ENCODE measurements around the gene SECISBP2L. TPM values are rescaled to one million over a fixed set of nuclear protein-coding genes. Genes with fewer than 3 reads are reported as not detected.

The SECISBP2L gene
- total RNA-seq, 1 donor from 2014 or later, result 50.5 TPM

GRCh38 chr15:48966595-48967301 lies 79.5 kb downstream of the SECISBP2L start:
- no peak for DNase-seq

DNA sequence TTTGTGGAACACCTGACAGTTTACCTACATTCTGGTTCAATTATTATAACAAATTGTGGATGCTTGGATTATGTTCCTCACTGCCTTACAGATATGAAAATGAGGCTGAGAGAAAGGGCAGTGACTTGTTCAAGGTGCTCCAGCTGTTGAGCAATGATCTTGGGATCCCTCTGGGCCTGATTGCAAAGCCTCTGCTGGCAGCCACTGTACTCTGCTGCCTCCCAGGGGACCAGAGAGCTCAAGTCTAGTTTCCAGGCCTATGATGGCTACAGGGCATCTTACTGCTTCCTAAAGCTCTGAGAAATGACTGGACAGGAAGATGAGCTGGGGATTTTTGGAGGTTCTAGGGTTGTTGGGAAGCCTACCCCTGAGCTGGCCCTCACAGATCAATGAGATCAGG lies 80.3 kb downstream of the SECISBP2L start:
- DNase-seq, result no peak

GRCh38 chr15:48964898-48965297 lies 81.3 kb downstream of the SECISBP2L start:
- no peak for DNase-seq

- peak; percentile 87 for DNase-seq
Measured at GRCh38 chr15:48963524-48964113, 82.6 kb downstream of the SECISBP2L start, which contains the start of gene SHC4. SHC4 (minus strand) TSS chr15:48963919; CDS start chr15:48963015, 904 bp downstream.

- peak; percentile 58 for DNase-seq
Measured at GRCh38 chr15:48962662-48963523, 83.4 kb downstream of the SECISBP2L start.

GRCh38 chr15:48955967-48956366 lies 90.3 kb downstream of the SECISBP2L start:
- no peak for DNase-seq

DNA sequence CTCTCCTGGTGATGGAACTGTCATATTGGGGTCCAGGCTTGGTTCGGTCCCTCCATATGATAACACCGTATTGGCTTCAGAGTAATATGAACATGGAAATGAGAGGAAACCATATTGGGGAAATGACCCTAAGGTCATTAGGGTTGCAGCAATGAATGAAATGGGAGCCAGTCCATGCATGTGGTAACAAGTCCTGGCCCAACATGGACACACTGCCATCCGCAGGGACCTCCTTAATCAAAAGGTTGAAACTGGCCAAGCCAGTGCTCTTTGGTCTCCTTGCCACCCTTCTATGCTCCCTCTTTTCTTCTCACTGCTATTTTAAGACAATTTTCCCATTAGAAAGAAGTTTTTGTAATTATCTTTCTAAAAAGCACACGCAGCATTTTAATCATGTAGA lies 90.9 kb downstream of the SECISBP2L start:
- DNase-seq, result no peak

DNA sequence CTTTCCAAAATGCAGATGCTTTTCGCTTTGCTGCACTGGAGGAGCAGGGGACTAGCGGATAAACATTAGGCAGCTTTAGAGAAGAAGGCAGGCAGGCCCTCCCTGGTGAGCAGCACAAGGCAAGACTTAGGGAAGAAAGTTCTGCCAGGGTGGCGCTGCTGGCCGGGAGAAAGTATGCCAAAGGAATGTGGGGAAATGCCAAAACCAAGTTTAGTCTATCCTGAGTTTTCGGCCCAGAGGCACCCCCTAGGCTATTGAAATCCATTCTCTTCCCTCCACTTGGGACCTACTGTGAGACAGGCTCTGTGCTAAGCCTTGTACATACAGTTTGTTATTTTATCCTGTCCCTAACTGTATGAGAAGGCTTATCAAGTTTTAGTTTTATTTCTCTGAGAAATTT lies 91.7 kb downstream of the SECISBP2L start:
- no peak for DNase-seq

GRCh38 chr15:48946840-48947187 lies 99.4 kb downstream of the SECISBP2L start:
- DNase-seq, result no peak

DNA sequence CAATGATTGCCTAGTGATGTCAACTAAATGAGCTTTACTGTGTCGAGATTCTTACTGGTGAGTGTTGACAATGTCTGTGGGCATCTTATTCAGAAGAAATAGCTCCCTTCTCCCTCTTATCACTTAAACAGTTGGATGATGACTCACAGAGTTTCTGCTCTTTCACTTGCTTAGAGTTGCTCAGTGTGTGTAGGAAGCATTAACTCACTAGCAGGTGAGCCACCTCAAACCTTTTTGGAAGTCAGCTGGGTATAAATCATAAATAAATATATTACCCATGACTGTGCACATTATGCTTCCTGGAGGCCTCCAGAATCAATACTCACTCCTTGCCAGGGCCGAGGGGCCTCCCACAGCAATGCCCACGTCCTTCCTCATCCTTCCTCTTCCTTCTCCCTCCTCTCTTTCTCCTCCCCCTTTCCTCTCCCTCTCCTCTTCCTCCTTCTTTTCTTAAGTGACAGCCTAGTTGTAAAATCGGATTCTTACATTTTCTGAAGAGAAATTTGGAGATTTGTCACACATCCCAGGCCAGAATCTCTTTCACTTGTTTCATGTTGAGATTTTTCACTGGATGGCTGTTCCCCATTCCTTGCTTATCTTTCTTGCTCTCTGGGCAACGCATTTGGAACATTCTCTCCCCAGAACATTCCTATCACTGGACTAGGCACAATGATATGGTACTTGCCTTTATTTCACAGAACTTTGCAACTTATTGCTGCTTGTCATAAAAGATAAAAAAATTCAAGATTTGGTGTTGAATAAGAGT lies 100.0 kb downstream of the SECISBP2L start:
- DNase-seq, result no peak

- no peak for DNase-seq
Measured at GRCh38 chr15:48945386-48945785, 100.9 kb downstream of the SECISBP2L start.

GRCh38 chr15:48941904-48942303 lies 104.3 kb downstream of the SECISBP2L start:
- no peak for DNase-seq

DNA sequence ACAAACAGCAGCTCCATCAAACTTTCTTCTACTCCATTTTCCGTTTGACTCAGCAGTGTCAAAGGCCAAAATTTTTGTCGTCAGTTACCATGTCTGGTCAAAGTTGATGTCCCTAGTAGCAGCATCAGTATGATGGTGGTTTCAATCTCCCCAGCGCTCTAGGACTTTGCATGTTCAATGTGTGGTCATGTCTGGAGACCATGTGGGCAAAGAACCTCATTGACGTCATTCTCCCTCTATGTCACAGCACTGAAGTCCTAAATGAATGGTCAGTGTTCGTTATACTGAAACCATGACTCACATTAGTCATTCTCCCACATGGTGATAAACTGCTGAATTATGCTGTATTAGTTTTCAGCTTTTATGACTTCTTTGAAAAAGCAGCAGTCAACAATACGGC lies 105.7 kb downstream of the SECISBP2L start:
- no peak for DNase-seq

DNA sequence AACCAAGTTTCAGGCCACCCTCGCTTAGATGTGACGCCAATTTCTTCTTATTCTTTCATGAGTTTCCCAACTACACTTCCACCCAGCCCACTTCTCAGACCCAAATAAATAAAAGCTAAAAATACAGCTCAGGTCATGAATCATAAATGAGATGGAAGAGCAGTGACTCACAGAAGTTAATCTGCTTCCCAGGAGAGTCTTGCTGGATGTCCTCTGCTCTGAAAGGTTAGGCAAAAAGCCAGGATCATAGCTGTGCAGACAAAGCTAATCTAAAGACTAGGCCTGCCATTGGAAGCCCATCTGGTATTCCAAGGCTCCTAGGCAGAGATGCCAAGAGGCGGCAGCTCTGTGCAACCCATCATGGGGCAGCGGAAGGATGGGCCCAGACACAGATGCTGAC lies 106.6 kb downstream of the SECISBP2L start:
- no peak for DNase-seq

Small RNA genes lying within 50 kb of the gene (small RNA-seq; reads per million reads assigned to genes)
- not detected for gene RF00019 (ENCODE audit: low replicate concordance)

Other genes with a start within 250 kb of the SECISBP2L start
- 6.2 TPM for gene CEP152, start 235.4 kb downstream of the SECISBP2L start, total RNA-seq
- 240 TPM for gene EID1, start 168.3 kb downstream of the SECISBP2L start, total RNA-seq
- gene SHC4, start 82.5 kb downstream of the SECISBP2L start, total RNA-seq, result 7.7 TPM
- gene COPS2, start 109.2 kb upstream of the SECISBP2L start, total RNA-seq, result 121 TPM
- gene GALK2, start 123.8 kb upstream of the SECISBP2L start, total RNA-seq, result 45.1 TPM

Data from tongue (tissue), 3 donors.